Panc1 (cell line): ENCODE results near the gene NOXA1. TPM values are rescaled to one million over a fixed set of nuclear protein-coding genes. Genes with fewer than 3 reads are reported as not detected.

ENCODE experiments used
- ATAC-seq: fragments of 200-7000 bp; cut with Tn5 transposase; 2 replicates; pipeline ENCODE4 v1.9.1; 2020; ENCODE audit warnings: mild to moderate bottlenecking, moderate library complexity
- BruUV-seq: library from RNA; stranded (reverse); fragments of 400-500 nt; replicated peaks from 2 replicates; lab custom pipeline; 2021; lab: Mats Ljungman, UMichigan
- CTCF ChIA-PET: fragments of 300-600 bp; sonication (Branson Sonifier 250); formaldehyde crosslinking; loops from one replicate; lab custom pipeline; 2022; ENCODE audit warnings: antibody characterized with exemption; lab: Charles Lee
- POLR2A ChIA-PET: fragments of 300-600 bp; sonication (Branson Sonifier 250); formaldehyde crosslinking; loops from one replicate; lab custom pipeline; 2022; ENCODE audit warnings: antibody characterized with exemption; lab: Charles Lee
- DNase-seq: peaks from one replicate; pipeline ENCODE4 v3.0.0-alpha.2; 2010; ENCODE audit warnings: low read depth, low spot score
- H3K27ac ChIP-seq: 2 replicates; pipeline ENCODE4 v1.5.1; 2011; ENCODE audit warnings: mild to moderate bottlenecking, low read length, inconsistent platforms
- H3K27me3 ChIP-seq: fragments of 200-500 bp; sonication (Bioruptor generic); 2 replicates; pipeline ENCODE4 v1.6.0; 2014; ENCODE audit warnings: low read length, inconsistent platforms; ENCODE audit not compliant: control insufficient read depth, insufficient read depth
- H3K36me3 ChIP-seq: fragments of 200-500 bp; sonication (Bioruptor generic); 2 replicates; pipeline ENCODE4 v1.5.1; 2014; ENCODE audit warnings: inconsistent platforms, mild to moderate bottlenecking, low read length, moderate library complexity; ENCODE audit not compliant: control insufficient read depth, insufficient read depth
- H3K4me1 ChIP-seq: 2 replicates; pipeline ENCODE4 v1.5.1; 2011; ENCODE audit warnings: inconsistent platforms, mild to moderate bottlenecking, low read length, moderate library complexity; ENCODE audit not compliant: control insufficient read depth, insufficient read depth
- H3K4me3 ChIP-seq, 2 experiments: 2 replicates each; pipeline ENCODE4 v1.5.1; 2011 to 2012; ENCODE audit warnings: low read depth in 2 of 2, low read length in 2 of 2, mild to moderate bottlenecking in 2 of 2, inconsistent platforms in 1 of 2, moderate library complexity in 1 of 2
- H3K9me3 ChIP-seq: fragments of 200-500 bp; sonication (Bioruptor generic); 2 replicates; pipeline ENCODE4 v1.5.1; 2014; ENCODE audit warnings: low read depth, mild to moderate bottlenecking, inconsistent platforms, low read length, moderate library complexity; ENCODE audit not compliant: control insufficient read depth, insufficient read depth
- CTCF ChIP-seq: fragments of 450-650 bp; IDR thresholded peaks from 2 replicates; pipeline ENCODE4 v1.5.1; 2017; ENCODE audit warnings: mild to moderate bottlenecking
- POLR2AphosphoS5 ChIP-seq: IDR thresholded peaks from 2 replicates; pipeline ENCODE4 v1.6.1; 2012; ENCODE audit warnings: mild to moderate bottlenecking, low read depth, low read length, moderate library complexity
- REST ChIP-seq, 2 experiments: IDR thresholded peaks; 2 replicates each; pipeline ENCODE4 v1.6.1; 2011 to 2012; ENCODE audit warnings: low read depth in 2 of 2, control low read depth in 1 of 2, low read length in 1 of 2, mild to moderate bottlenecking in 1 of 2, moderate library complexity in 1 of 2; ENCODE audit not compliant: insufficient read depth in 1 of 2
- SIN3A ChIP-seq: IDR thresholded peaks from 2 replicates; pipeline ENCODE4 v1.6.1; 2012; ENCODE audit warnings: low read depth, mild to moderate bottlenecking, low read length, moderate library complexity, borderline replicate concordance; ENCODE audit not compliant: insufficient read depth
- TCF7L2 ChIP-seq: IDR thresholded peaks from 2 replicates; pipeline ENCODE4 v1.6.1; 2011; ENCODE audit warnings: mild to moderate bottlenecking, low read depth, low read length, inconsistent platforms
- in situ Hi-C: cut with HindIII; loops from 2 replicates; pipeline ENCODE4 v1.10.0; 2016; ENCODE audit warnings: low sequenced_read_pairs, low pct_unique_long_range_greater_than_20kb
- intact Hi-C: fragments of 100-400 bp; cut with micrococcal nuclease; formaldehyde crosslinking; loops from one replicate; pipeline ENCODE4 v1.10.0; 2022; ENCODE audit not compliant: unreplicated experiment
- total RNA-seq: library from RNA; stranded (reverse); gene quantifications from one replicate; pipeline ENCODE4 v1.2.1, GENCODE V29; 2021; ENCODE audit not compliant: unreplicated experiment

Gene NOXA1
- total RNA-seq, 1 experiment from 2014 or later, result 3.7 TPM

GRCh38 chr9:137458194-137459151, 35.3 kb downstream of the NOXA1 start:
- in situ Hi-C loops, result no loop called here
- CTCF ChIA-PET, result no interaction called here
- H3K4me1 ChIP-seq, result peaks cover 30% of the 10 kb centered on the region

More at GRCh38 chr9:137458194-137459151, 35.3 kb downstream of the NOXA1 start:
- intact Hi-C loops, result no loop called here
- BruUV-seq, result no TSS peak
- peak; percentile 43 for ATAC-seq
- peak overlapping the region; percentile 39; the same call in 1 of the 2 replicates for H3K27ac ChIP-seq
- TF ChIP-seq REST (IDR thresholded peaks at IDR 0.05; ENCODE audit: insufficient read depth in 1 of 2, low read depth in 2 of 2, low read length in 1 of 2) (no peak), CTCF (no peak), TCF7L2 (no peak), SIN3A (no peak), POLR2AphosphoS5 (no peak)
- POLR2A ChIA-PET, result no interaction called here
- no peaks in the 10 kb centered on the region; the same call in 1 of the 2 replicates for H3K36me3 ChIP-seq
- no peaks in the 10 kb centered on the region for H3K27me3 ChIP-seq
- peak overlapping the region; percentile 60 to 63 for H3K4me3 ChIP-seq
- H3K9me3 ChIP-seq, result no peaks in the 10 kb centered on the region
- DNase-seq, result no peak
